Measurements from ENCODE around the gene RAB28.

DNA sequence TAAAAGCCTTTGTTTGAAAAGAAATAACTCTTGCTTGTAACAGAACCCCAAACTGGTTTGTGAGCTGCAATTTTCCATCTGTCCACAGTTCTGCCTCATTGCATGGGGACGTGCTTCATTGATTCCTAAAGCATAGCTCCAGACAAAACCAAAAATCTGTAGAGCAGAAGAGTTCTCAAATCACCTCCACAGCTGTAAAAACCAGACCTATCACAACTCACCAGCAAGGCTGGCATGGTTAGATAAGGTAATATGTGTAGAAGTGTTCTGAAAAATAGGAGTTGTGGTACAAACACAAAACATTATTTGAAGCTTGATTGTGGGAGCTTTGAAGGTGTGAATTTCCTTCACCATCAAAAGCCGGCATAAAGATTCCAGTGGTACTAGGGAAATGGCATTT is 12.5 kb upstream of the RAB28 start:
- TF ChIP-seq, protein P1, sequence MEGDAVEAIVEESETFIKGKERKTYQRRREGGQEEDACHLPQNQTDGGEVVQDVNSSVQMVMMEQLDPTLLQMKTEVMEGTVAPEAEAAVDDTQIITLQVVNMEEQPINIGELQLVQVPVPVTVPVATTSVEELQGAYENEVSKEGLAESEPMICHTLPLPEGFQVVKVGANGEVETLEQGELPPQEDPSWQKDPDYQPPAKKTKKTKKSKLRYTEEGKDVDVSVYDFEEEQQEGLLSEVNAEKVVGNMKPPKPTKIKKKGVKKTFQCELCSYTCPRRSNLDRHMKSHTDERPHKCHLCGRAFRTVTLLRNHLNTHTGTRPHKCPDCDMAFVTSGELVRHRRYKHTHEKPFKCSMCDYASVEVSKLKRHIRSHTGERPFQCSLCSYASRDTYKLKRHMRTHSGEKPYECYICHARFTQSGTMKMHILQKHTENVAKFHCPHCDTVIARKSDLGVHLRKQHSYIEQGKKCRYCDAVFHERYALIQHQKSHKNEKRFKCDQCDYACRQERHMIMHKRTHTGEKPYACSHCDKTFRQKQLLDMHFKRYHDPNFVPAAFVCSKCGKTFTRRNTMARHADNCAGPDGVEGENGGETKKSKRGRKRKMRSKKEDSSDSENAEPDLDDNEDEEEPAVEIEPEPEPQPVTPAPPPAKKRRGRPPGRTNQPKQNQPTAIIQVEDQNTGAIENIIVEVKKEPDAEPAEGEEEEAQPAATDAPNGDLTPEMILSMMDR (IDR thresholded peaks at IDR 0.05 in 4 of 5, conservative IDR thresholded peaks at IDR 0.05 in 1 of 5): no peak
- no peak for TF ChIP-seq POLR2A (IDR thresholded peaks at IDR 0.05)

Measured in gastrocnemius medialis (tissue), 4 donors.